Measurements from ENCODE around the gene MBD5.

GRCh38 chr2:148305476-148305875, 284.6 kb downstream of the MBD5 start:
- TF ChIP-seq, protein P1, sequence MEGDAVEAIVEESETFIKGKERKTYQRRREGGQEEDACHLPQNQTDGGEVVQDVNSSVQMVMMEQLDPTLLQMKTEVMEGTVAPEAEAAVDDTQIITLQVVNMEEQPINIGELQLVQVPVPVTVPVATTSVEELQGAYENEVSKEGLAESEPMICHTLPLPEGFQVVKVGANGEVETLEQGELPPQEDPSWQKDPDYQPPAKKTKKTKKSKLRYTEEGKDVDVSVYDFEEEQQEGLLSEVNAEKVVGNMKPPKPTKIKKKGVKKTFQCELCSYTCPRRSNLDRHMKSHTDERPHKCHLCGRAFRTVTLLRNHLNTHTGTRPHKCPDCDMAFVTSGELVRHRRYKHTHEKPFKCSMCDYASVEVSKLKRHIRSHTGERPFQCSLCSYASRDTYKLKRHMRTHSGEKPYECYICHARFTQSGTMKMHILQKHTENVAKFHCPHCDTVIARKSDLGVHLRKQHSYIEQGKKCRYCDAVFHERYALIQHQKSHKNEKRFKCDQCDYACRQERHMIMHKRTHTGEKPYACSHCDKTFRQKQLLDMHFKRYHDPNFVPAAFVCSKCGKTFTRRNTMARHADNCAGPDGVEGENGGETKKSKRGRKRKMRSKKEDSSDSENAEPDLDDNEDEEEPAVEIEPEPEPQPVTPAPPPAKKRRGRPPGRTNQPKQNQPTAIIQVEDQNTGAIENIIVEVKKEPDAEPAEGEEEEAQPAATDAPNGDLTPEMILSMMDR (IDR thresholded peaks at IDR 0.05), result no peak
- no peak for TF ChIP-seq EZH2 (IDR thresholded peaks at IDR 0.05; ENCODE audit: borderline replicate concordance, insufficient read depth, low read depth, low read length, poor library complexity, severe bottlenecking)
